GM18868 (cell line): ENCODE results near the gene C1orf21.

ENCODE experiments used
- ATAC-seq: cut with Tn5 transposase; IDR thresholded peaks from one replicate; pipeline ENCODE4 v1.9.1; 2021; ENCODE audit warnings: mild to moderate bottlenecking, moderate library complexity; ENCODE audit not compliant: unreplicated experiment

C1orf21 gene

DNA sequence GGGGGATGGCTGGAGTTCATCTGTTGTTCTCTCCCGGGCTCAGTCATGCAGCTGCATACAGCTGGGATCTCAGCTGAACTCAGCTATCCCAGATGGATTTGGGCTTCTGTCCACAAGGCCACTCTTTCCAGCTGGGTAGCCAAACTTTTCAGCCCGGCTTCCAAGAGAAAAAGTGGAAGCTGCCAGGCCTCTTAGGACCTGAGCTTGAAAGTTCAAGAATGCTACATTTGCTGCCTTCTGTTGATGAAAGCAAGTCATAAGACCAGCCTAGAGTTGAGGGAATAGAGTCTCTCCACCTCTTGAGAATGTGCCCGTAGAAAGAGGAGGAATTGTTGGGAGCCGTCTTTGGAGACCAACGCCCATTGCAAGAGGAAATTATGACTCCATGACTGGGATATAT, 95.3 kb downstream of the C1orf21 start:
- ATAC-seq, result no peak

DNA sequence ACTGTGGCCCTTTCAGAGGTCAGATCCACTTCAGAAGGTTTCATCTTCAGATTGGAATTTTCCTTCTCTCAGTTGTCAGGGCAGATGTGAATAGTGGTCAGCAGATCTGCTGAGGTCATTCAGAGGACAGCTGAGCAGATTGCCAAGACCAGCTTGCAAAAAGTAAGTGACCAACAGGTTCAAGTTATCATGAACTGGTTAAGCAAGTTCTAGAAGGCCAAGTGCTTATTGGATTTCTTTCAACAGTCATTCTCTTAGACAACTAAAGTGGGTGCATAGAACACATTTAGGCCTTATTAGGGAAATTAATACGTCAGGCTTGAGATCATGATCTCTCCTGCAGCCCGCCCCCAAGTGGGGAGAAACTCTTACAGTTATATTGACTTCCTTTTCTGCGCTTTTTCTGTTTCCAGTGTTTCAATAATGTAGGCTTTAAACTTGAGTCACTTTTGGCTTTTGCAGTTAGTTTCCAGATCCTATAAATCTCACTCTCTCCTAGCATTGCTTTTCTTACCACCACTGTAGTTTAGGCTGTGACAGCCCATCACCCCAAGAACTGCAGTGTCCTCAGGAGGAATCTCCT, 96.4 kb downstream of the C1orf21 start:
- no peak for ATAC-seq

GRCh38 chr1:184485751-184486723, 99.2 kb downstream of the C1orf21 start:
- ATAC-seq, result no peak

DNA sequence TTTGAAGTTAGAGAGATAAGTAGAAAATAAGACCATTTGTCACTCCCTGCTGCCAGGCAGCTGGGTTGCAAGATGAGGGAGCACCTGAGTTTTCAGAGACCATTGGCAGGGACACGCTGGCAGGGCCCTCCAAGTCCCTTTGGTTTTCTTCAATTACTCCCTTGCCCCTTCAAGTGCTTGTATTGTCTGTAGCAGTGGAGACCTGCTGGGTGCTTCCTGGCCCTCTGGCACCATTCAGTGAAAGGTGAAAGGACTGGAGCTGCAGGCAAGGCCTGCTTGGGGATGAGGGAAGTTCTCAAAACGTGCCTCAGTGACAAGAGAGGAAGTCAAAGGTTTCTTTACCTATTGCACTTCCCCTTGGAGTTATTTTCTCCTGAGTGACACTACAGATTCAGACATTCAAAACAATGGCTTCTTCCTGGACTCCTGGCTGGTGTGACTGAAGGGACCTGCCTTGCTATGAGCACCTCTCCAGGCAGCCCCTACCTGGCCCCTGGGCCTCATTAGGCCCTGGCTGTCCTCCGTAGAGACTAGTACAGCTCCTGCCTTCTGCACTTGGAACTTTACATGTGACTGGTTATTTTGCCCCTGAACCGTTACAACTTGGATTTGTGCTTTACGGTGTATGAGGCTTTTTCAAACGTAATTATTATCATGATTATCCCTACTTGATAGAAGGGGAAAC, 100.1 kb downstream of the C1orf21 start:
- ATAC-seq, result no peak

DNA sequence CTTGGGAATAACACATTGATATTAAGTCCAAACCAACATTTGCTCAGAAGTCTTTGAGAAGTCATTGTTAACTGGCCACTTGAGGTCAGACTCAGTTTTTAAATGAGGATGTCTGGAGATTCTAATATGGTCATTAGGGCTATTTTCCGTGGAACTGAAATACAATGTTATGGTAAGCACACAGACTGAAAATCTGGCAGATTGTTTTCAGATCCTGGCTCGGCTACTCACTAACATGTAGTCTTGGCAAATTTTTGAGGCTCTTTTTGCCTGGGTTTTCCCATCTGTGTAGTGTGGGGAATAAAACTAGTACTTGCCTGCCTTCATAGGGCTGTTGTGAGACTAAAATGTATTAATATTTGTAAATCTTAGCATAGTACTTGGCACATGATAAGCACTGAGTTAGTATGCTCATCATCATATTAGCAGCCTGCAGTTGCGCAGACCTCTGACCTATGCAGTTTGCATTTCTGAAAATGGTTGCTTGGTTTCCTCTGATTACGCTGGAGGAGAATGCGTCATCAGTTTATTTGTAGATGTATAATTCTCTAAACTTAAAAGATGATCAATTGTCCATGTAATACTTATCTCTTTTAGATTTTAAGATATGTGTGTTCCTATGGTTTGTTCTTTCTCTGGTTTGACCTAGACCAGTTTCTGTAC, 100.8 kb downstream of the C1orf21 start:
- no peak for ATAC-seq

- no peak for ATAC-seq
Measured at GRCh38 chr1:184489908-184490307, 103.1 kb downstream of the C1orf21 start.

DNA sequence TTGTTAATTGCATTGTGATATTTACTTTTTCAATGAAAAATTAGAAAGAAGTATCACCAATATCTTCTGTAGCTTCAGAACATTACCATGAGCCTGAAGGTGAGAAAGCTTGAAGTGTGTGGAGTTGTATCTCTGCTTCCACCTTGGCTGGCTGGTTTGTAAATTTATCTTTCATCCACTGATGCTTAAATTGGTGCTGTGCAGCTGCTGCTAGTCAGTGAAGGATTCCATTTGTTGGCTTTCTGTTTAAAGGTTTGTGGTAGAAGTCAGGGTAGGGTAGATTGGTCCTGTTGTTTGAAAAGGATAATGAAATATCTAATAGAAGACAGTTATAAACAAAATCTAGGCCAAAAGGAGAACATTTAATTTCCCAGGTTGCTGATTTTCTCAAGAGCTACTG, 105.7 kb downstream of the C1orf21 start:
- ATAC-seq, result no peak

DNA sequence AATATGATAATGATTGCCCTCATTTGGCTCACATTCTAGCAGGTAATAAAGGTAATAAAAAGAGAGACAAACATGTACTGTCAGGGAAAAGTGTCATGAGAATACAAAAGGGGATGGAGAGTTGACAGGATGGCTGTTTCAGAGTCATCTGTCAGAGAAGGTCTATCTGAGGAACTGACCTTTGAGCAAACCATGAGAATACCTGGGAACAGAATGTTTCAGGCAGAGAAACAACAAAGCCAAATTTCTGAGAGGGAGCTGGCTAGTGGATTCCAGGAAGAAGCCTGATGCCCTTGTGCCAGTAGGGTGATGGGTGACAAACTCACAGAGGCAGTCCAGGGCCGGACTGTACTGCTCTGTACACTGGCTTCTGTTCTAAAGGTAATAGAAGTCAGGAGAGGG, 107.2 kb downstream of the C1orf21 start:
- no peak for ATAC-seq

DNA sequence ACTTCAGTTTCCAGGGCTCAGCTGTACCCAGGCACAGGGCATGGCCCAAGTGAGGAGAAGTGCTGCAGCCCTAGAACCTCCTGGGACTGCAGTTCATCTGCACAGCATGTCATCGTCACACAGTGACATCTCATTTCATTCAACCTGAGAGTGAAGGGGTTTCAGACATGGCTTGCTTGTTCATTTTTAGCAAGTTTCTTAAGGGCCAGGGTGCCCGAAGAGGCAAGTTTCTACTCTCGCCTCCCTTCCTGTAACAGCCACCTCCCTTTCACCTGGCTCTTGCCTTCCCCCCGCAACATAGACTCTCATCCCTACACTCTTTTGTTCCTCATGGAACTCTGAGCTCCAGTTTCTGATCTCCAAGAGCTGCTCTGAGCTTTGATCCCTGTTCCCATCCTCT, 108.1 kb downstream of the C1orf21 start:
- ATAC-seq, result peak; percentile 82

- ATAC-seq, result no peak
Measured at GRCh38 chr1:184497959-184498723, 111.3 kb downstream of the C1orf21 start.

DNA sequence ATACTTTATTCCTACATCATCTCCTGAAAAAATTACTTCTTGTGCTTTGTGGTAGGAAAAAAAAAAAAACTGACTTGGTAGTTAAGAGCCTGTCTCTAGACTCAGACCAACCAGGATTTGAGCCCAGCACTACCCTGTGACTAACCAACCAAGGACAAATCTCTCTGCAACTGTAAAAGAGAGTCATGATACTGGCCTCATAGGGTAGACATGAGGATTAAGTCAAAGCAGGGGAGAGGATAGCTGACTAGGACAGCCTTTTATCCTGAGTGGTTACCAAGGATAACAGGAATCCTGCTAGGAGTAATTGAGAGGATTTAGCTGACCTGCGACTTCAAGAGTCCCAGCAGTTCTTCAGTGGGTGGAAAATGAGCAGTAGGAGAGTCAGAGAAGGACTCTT, 112.8 kb downstream of the C1orf21 start:
- ATAC-seq, result no peak

DNA sequence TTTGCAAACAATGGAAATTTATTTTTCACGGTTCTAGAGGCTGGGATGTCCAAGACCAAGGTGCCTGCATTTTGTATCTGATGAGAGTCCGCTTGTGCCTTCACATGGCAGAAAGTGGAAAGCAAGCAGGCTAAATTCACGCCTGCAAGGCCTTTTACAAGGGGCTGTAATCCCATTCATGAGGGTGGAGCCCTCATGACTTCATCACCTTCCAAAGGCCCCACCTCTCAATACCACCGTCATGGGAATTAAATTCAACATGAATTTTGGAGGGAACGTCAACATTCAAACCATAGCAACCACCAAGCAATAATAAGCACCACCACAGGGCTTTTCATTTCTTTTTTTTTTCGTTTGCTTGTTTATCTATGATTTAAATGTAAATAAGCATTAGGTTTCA, 115.3 kb downstream of the C1orf21 start:
- no peak for ATAC-seq

GRCh38 chr1:184503221-184503749, 116.5 kb downstream of the C1orf21 start:
- no peak for ATAC-seq

DNA sequence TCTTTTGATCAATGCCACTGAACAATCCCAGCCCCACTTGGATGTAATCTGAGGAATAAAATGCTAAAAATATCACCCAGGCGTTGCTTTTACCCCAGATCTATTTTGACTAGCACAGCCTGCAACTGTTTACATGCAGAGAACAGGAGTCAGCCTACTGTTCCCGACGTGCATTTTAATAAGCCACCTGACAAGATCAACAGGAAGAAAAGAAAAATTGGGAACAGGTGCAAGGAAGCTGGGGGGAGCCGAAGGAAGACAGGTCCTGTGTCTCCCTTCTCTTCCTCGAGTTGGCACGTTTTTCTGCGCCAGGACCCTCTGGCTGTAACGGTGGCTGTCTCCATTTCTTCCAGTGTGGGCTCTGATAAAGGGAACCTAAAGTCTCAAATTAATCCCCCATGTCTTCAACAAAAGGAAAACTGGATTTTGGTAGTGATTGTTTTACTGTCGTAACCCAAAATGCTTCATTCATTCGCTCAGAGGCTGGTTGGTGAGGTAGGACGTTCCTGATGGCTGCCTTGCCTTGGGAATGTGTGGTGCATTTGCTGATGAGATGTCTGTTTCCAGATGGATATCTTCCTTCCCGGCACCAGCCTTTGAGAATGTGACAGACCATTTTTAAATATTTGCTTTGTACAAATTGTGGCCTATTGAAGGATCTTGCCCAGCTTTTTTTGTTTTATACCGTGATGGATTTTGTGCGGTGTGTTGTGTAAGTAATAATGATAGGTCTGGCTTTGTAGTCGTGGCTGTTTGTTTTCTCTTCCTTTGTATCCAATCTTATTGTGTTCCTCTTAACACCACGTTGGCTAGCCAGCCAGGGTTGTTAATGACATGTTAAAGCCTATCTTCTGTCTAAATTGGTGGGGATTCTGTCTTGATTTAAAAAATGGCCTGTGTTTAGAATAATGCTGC, 117.5 kb downstream of the C1orf21 start:
- no peak for ATAC-seq

GRCh38 chr1:184504955-184505338, 118.1 kb downstream of the C1orf21 start:
- ATAC-seq, result no peak

DNA sequence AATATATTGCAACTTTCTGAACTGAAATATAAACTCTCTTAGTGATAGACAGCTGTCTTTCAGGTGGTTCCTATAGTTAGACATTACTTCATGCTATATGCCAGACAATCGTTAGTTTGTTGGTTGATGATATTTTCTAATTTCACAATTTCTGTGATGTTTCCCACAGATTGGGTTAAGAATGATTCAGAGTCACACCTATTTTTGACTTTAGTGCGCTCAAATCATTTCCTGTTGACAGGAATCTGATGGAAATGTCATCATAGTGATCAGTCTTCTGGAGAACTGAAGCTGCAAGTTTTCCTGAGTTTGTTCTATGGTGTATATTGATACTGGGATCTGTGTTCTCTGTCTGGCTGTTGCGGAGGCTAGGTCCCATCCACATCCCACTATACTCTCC, 119.7 kb downstream of the C1orf21 start:
- ATAC-seq, result no peak

GRCh38 chr1:184507165-184507564, 120.3 kb downstream of the C1orf21 start:
- ATAC-seq, result no peak

DNA sequence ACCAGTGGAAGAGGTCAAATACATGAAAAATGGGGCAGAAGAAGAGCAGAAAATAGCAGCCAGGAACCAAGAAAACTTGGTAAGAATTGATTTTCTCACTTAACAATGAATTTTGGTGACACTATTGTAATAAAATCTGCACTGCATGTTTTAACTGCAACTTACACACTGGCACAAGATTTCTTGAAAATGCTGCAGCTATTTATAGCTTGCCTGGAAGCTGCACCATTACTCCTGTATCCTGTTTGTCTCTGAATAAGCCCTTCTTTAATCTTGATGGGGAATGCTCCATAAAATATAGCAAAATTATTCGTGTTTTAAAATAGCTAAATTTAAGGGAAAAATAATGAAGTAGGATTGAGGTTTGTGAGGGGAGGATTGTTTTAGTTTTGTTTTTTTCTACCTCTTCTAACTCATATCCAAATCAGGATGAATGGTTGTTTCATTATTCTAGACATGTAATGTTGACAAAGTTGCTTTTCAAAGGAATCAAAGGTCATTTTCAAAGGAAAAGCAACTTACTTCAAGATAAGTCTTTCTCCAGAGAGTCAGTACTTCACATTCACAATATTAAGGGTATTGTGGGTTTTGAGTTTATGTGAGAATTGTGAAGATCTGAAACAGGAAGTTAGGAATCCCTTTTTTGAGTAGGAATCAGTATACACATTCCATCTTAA, 120.9 kb downstream of the C1orf21 start:
- ATAC-seq, result no peak

- no peak for ATAC-seq
Measured at GRCh38 chr1:184509105-184509504, 122.3 kb downstream of the C1orf21 start.
